BJ (cell line): Measurements from ENCODE around the gene PGM3. TPM values are rescaled to one million over a fixed set of nuclear protein-coding genes. Genes with fewer than 3 reads are reported as not detected.

ENCODE experiments used
- CTCF ChIA-PET: fragments of 350-600 bp; formaldehyde crosslinking; extraction: SDS; loops from one replicate; lab custom pipeline; 2021; ENCODE audit warnings: antibody characterized with exemption, inconsistent platforms; lab: Yijun Ruan, JAX
- POLR2A ChIA-PET: fragments of 300-600 bp; sonication (Branson Sonifier 250); formaldehyde crosslinking; extraction: SDS; loops from one replicate; lab custom pipeline; 2021; ENCODE audit warnings: antibody characterized with exemption; lab: Charles Lee
- DNase-seq: peaks from one replicate; pipeline ENCODE4 v3.0.0-alpha.2; 2011; ENCODE audit warnings: low read depth
- H3K27me3 ChIP-seq: 2 replicates; pipeline ENCODE4 v1.6.0; 2011; ENCODE audit warnings: low read length; ENCODE audit not compliant: control insufficient read depth, insufficient read depth
- H3K36me3 ChIP-seq: 2 replicates; pipeline ENCODE4 v1.5.1; 2011; ENCODE audit warnings: low read length; ENCODE audit not compliant: control insufficient read depth, insufficient read depth
- H3K4me3 ChIP-seq: 2 replicates; pipeline ENCODE4 v1.5.1; 2011; ENCODE audit warnings: low read depth, mild to moderate bottlenecking, control low read depth, low read length
- CTCF ChIP-seq: IDR thresholded peaks from 2 replicates; pipeline ENCODE4 v1.5.1; 2011; ENCODE audit warnings: low read depth, mild to moderate bottlenecking, control low read depth, inconsistent platforms, low read length, moderate library complexity; ENCODE audit not compliant: insufficient read depth
- polyA plus RNA-seq: library from polyadenylated mRNA; depleted of rRNA; stranded (reverse); fragments of >200 nt; gene quantifications from 2 replicates; pipeline ENCODE4 v1.2.3, GENCODE V29; 2011

PGM3 gene
- polyA plus RNA-seq, 1 experiment = 74.4 TPM

GRCh38 chr6:83169106-83169505, 24.0 kb downstream of the PGM3 start:
- ChIA-PET POLR2A (no interaction called here), CTCF (interaction anchor here (1.4 kb wide), 1 partner anchor 10 kb away, joined by 4 read pairs; no protein-coding TSS in a partner anchor)
- H3K36me3 ChIP-seq = peaks cover 31% of the 10 kb centered on the region
- TF ChIP-seq CTCF = no peak
- no peak for DNase-seq
- no peaks in the 10 kb centered on the region for H3K27me3 ChIP-seq
- no peak overlapping the region for H3K4me3 ChIP-seq

- DNase-seq = no peak
- ChIA-PET CTCF (interaction anchor here (1.6 kb wide), 1 partner anchor 21 kb away, joined by 3 read pairs; no protein-coding TSS in a partner anchor), POLR2A (no interaction called here)
- Histone ChIP-seq H3K4me3 (no peak overlapping the region), H3K27me3 (no peaks in the 10 kb centered on the region), H3K36me3 (peaks cover 30% of the 10 kb centered on the region)
- TF ChIP-seq CTCF = no peak
Measured at GRCh38 chr6:83168556-83168955, 24.5 kb downstream of the PGM3 start.

GRCh38 chr6:83167726-83168278, 25.3 kb downstream of the PGM3 start:
- ChIA-PET CTCF (interaction anchor here (1.6 kb wide), 1 partner anchor 22 kb away, joined by 3 read pairs; no protein-coding TSS in a partner anchor), POLR2A (no interaction called here)
- no peak for TF ChIP-seq CTCF
- no peak for DNase-seq
- peaks cover 28% of the 10 kb centered on the region for H3K36me3 ChIP-seq
- H3K4me3 ChIP-seq = no peak overlapping the region
- no peaks in the 10 kb centered on the region for H3K27me3 ChIP-seq

GRCh38 chr6:83160167-83160566, 32.9 kb downstream of the PGM3 start:
- no peaks in the 10 kb centered on the region for H3K27me3 ChIP-seq
- no peak for DNase-seq
- H3K36me3 ChIP-seq = peaks cover 3% of the 10 kb centered on the region; the same call in 1 of the 2 replicates
- TF ChIP-seq CTCF = no peak
- no peak overlapping the region for H3K4me3 ChIP-seq
- ChIA-PET CTCF (interaction anchor here (1.8 kb wide), 1 partner anchor 94 kb away, joined by 7 read pairs; the partner anchor contains the start of gene UBE3D), POLR2A (interaction anchor here (0.5 kb wide), 1 partner anchor 33 kb away, joined by 8 read pairs; the partner anchor contains the start of gene RWDD2A)

GRCh38 chr6:83155794-83156193, 37.3 kb downstream of the PGM3 start:
- no peak for DNase-seq
- no peak for TF ChIP-seq CTCF
- Histone ChIP-seq H3K36me3 (peaks cover 2% of the 10 kb centered on the region; the same call in 1 of the 2 replicates), H3K4me3 (no peak overlapping the region), H3K27me3 (no peaks in the 10 kb centered on the region)
- CTCF ChIA-PET = interaction anchor here (1.0 to 1.4 kb wide), 2 partner anchors 17 to 44 kb away, joined by 3 read pairs; no protein-coding TSS in a partner anchor
- POLR2A ChIA-PET = no interaction called here
